ENCODE results near the gene SEPTIN2.
"Not testable (repeated sequence)": the region's sequence is repeated elsewhere in the genome, so short reads cannot be mapped to it uniquely, and the experiment has no call there.

Gene SEPTIN2

GRCh38 chr2:241273210-241274020 lies 42.3 kb upstream of the SEPTIN2 start:
- H3K4me1 ChIP-seq (ENCODE audit: control insufficient read depth, insufficient read depth, low read length): peaks cover 5% of the 10 kb centered on the region; the same call in 1 of the 2 replicates
- H3K9ac ChIP-seq (ENCODE audit: low read depth, low read length): peak overlapping the region; percentile 55; the same call in 1 of the 2 replicates
- no peaks in the 10 kb centered on the region for H3K27me3 ChIP-seq (ENCODE audit: control insufficient read depth, insufficient read depth, low read length)
- peaks cover 8% of the 10 kb centered on the region for H3K36me3 ChIP-seq (ENCODE audit: control insufficient read depth, insufficient read depth, low read length)
- H3K27ac ChIP-seq (ENCODE audit: low read depth, low read length): peak overlapping the region; percentile 15
- peak overlapping the region; percentile 66 for H3K4me3 ChIP-seq (ENCODE audit: low read depth, low read length)
- no peaks in the 10 kb centered on the region for H3K9me3 ChIP-seq (ENCODE audit: control insufficient read depth, insufficient read depth, low read length)

GRCh38 chr2:241274127-241274526 lies 41.6 kb upstream of the SEPTIN2 start:
- Histone ChIP-seq H3K9me3 (ENCODE audit: control insufficient read depth, insufficient read depth, low read length) (no peaks in the 10 kb centered on the region), H3K9ac (ENCODE audit: low read depth, low read length) (no peak overlapping the region), H3K27ac (ENCODE audit: low read depth, low read length) (no peak overlapping the region), H3K27me3 (ENCODE audit: control insufficient read depth, insufficient read depth, low read length) (no peaks in the 10 kb centered on the region), H3K4me3 (ENCODE audit: low read depth, low read length) (no peak overlapping the region), H3K36me3 (ENCODE audit: control insufficient read depth, insufficient read depth, low read length) (peaks cover 1% of the 10 kb centered on the region; the same call in 1 of the 2 replicates), H3K4me1 (ENCODE audit: control insufficient read depth, insufficient read depth, low read length) (peaks cover 5% of the 10 kb centered on the region; the same call in 1 of the 2 replicates)

GRCh38 chr2:241275504-241275903 lies 40.2 kb upstream of the SEPTIN2 start:
- H3K27me3 ChIP-seq (ENCODE audit: control insufficient read depth, insufficient read depth, low read length): no peaks in the 10 kb centered on the region
- H3K36me3 ChIP-seq (ENCODE audit: control insufficient read depth, insufficient read depth, low read length): no peaks in the 10 kb centered on the region
- H3K27ac ChIP-seq (ENCODE audit: low read depth, low read length): no peak overlapping the region
- no peak overlapping the region for H3K9ac ChIP-seq (ENCODE audit: low read depth, low read length)
- H3K9me3 ChIP-seq (ENCODE audit: control insufficient read depth, insufficient read depth, low read length): no peaks in the 10 kb centered on the region
- H3K4me3 ChIP-seq (ENCODE audit: low read depth, low read length): no peak overlapping the region
- H3K4me1 ChIP-seq (ENCODE audit: control insufficient read depth, insufficient read depth, low read length): peaks cover 13% of the 10 kb centered on the region

GRCh38 chr2:241275910-241276309 lies 39.8 kb upstream of the SEPTIN2 start:
- H3K36me3 ChIP-seq (ENCODE audit: control insufficient read depth, insufficient read depth, low read length): no peaks in the 10 kb centered on the region
- no peaks in the 10 kb centered on the region for H3K9me3 ChIP-seq (ENCODE audit: control insufficient read depth, insufficient read depth, low read length)
- no peak overlapping the region for H3K9ac ChIP-seq (ENCODE audit: low read depth, low read length)
- no peaks in the 10 kb centered on the region for H3K27me3 ChIP-seq (ENCODE audit: control insufficient read depth, insufficient read depth, low read length)
- H3K4me1 ChIP-seq (ENCODE audit: control insufficient read depth, insufficient read depth, low read length): peaks cover 13% of the 10 kb centered on the region
- no peak overlapping the region for H3K27ac ChIP-seq (ENCODE audit: low read depth, low read length)
- no peak overlapping the region for H3K4me3 ChIP-seq (ENCODE audit: low read depth, low read length)

GRCh38 chr2:241278306-241278705 lies 37.4 kb upstream of the SEPTIN2 start:
- not testable (repeated sequence) for H3K36me3 ChIP-seq (ENCODE audit: control insufficient read depth, insufficient read depth, low read length); H3K27me3 ChIP-seq (ENCODE audit: control insufficient read depth, insufficient read depth, low read length); H3K4me3 ChIP-seq (ENCODE audit: low read depth, low read length); H3K9me3 ChIP-seq (ENCODE audit: control insufficient read depth, insufficient read depth, low read length); H3K4me1 ChIP-seq (ENCODE audit: control insufficient read depth, insufficient read depth, low read length); H3K27ac ChIP-seq (ENCODE audit: low read depth, low read length); H3K9ac ChIP-seq (ENCODE audit: low read depth, low read length)

GRCh38 chr2:241279413-241279812 lies 36.3 kb upstream of the SEPTIN2 start:
- peaks cover 8% of the 10 kb centered on the region for H3K4me1 ChIP-seq (ENCODE audit: control insufficient read depth, insufficient read depth, low read length)
- no peaks in the 10 kb centered on the region for H3K27me3 ChIP-seq (ENCODE audit: control insufficient read depth, insufficient read depth, low read length)
- no peaks in the 10 kb centered on the region for H3K9me3 ChIP-seq (ENCODE audit: control insufficient read depth, insufficient read depth, low read length)
- no peak overlapping the region for H3K9ac ChIP-seq (ENCODE audit: low read depth, low read length)
- H3K36me3 ChIP-seq (ENCODE audit: control insufficient read depth, insufficient read depth, low read length): no peaks in the 10 kb centered on the region
- H3K4me3 ChIP-seq (ENCODE audit: low read depth, low read length): no peak overlapping the region
- H3K27ac ChIP-seq (ENCODE audit: low read depth, low read length): no peak overlapping the region

GRCh38 chr2:241279828-241280227 lies 35.9 kb upstream of the SEPTIN2 start:
- Histone ChIP-seq H3K27me3 (ENCODE audit: control insufficient read depth, insufficient read depth, low read length) (no peaks in the 10 kb centered on the region), H3K27ac (ENCODE audit: low read depth, low read length) (no peak overlapping the region), H3K4me3 (ENCODE audit: low read depth, low read length) (no peak overlapping the region)

GRCh38 chr2:241280291-241280690 lies 35.4 kb upstream of the SEPTIN2 start:
- Histone ChIP-seq H3K9ac (ENCODE audit: low read depth, low read length) (no peak overlapping the region), H3K36me3 (ENCODE audit: control insufficient read depth, insufficient read depth, low read length) (peaks cover 3% of the 10 kb centered on the region; the same call in 1 of the 2 replicates), H3K4me1 (ENCODE audit: control insufficient read depth, insufficient read depth, low read length) (peaks cover 8% of the 10 kb centered on the region), H3K27ac (ENCODE audit: low read depth, low read length) (no peak overlapping the region), H3K4me3 (ENCODE audit: low read depth, low read length) (no peak overlapping the region), H3K27me3 (ENCODE audit: control insufficient read depth, insufficient read depth, low read length) (no peaks in the 10 kb centered on the region), H3K9me3 (ENCODE audit: control insufficient read depth, insufficient read depth, low read length) (no peaks in the 10 kb centered on the region)

More at GRCh38 chr2:241279828-241280227, 35.9 kb upstream of the SEPTIN2 start:
- H3K9ac ChIP-seq (ENCODE audit: low read depth, low read length): no peak overlapping the region
- peaks cover 8% of the 10 kb centered on the region for H3K4me1 ChIP-seq (ENCODE audit: control insufficient read depth, insufficient read depth, low read length)
- H3K9me3 ChIP-seq (ENCODE audit: control insufficient read depth, insufficient read depth, low read length): no peaks in the 10 kb centered on the region
- H3K36me3 ChIP-seq (ENCODE audit: control insufficient read depth, insufficient read depth, low read length): no peaks in the 10 kb centered on the region

GRCh38 chr2:241282555-241282954 lies 33.2 kb upstream of the SEPTIN2 start:
- Histone ChIP-seq H3K9me3 (ENCODE audit: control insufficient read depth, insufficient read depth, low read length) (no peaks in the 10 kb centered on the region), H3K36me3 (ENCODE audit: control insufficient read depth, insufficient read depth, low read length) (peaks cover 4% of the 10 kb centered on the region; the same call in 1 of the 2 replicates), H3K27ac (ENCODE audit: low read depth, low read length) (no peak overlapping the region), H3K4me3 (ENCODE audit: low read depth, low read length) (no peak overlapping the region), H3K9ac (ENCODE audit: low read depth, low read length) (no peak overlapping the region), H3K4me1 (ENCODE audit: control insufficient read depth, insufficient read depth, low read length) (peaks cover 8% of the 10 kb centered on the region), H3K27me3 (ENCODE audit: control insufficient read depth, insufficient read depth, low read length) (no peaks in the 10 kb centered on the region)

GRCh38 chr2:241285596-241285995 lies 30.1 kb upstream of the SEPTIN2 start:
- no peak overlapping the region for H3K9ac ChIP-seq (ENCODE audit: low read depth, low read length)
- no peaks in the 10 kb centered on the region for H3K9me3 ChIP-seq (ENCODE audit: control insufficient read depth, insufficient read depth, low read length)
- no peaks in the 10 kb centered on the region for H3K27me3 ChIP-seq (ENCODE audit: control insufficient read depth, insufficient read depth, low read length)
- peaks cover 4% of the 10 kb centered on the region; the same call in 1 of the 2 replicates for H3K36me3 ChIP-seq (ENCODE audit: control insufficient read depth, insufficient read depth, low read length)
- H3K4me1 ChIP-seq (ENCODE audit: control insufficient read depth, insufficient read depth, low read length): no peaks in the 10 kb centered on the region
- H3K4me3 ChIP-seq (ENCODE audit: low read depth, low read length): no peak overlapping the region
- H3K27ac ChIP-seq (ENCODE audit: low read depth, low read length): no peak overlapping the region

- Histone ChIP-seq H3K27me3 (ENCODE audit: control insufficient read depth, insufficient read depth, low read length) (no peaks in the 10 kb centered on the region), H3K9ac (ENCODE audit: low read depth, low read length) (no peak overlapping the region), H3K27ac (ENCODE audit: low read depth, low read length) (no peak overlapping the region), H3K9me3 (ENCODE audit: control insufficient read depth, insufficient read depth, low read length) (no peaks in the 10 kb centered on the region), H3K4me3 (ENCODE audit: low read depth, low read length) (no peak overlapping the region), H3K36me3 (ENCODE audit: control insufficient read depth, insufficient read depth, low read length) (peaks cover 4% of the 10 kb centered on the region; the same call in 1 of the 2 replicates), H3K4me1 (ENCODE audit: control insufficient read depth, insufficient read depth, low read length) (no peaks in the 10 kb centered on the region)
These were observed 29.2 kb upstream of the SEPTIN2 start for GRCh38 chr2:241286348-241287090.
